ENCODE data around the gene VWA1.
A peak's percentile ranks its signal among the peaks of the same experiment; 100 is the strongest.
"Not testable (repeated sequence)": the region's sequence is repeated elsewhere in the genome, so short reads cannot be mapped to it uniquely, and the experiment has no call there.

VWA1 gene

GRCh38 chr1:1435911-1436629 is 580 bp downstream of the VWA1 start:
- no peak for DNase-seq (ENCODE audit: low read depth)

- no peak for DNase-seq (ENCODE audit: low read depth)
These were observed 1.1 kb downstream of the VWA1 start for GRCh38 chr1:1436630-1437032.

- no peak for DNase-seq (ENCODE audit: low read depth)
These were observed 1.8 kb downstream of the VWA1 start for GRCh38 chr1:1437033-1437903.

GRCh38 chr1:1437904-1438376 is 2.5 kb downstream of the VWA1 start:
- no peak for DNase-seq (ENCODE audit: low read depth)

GRCh38 chr1:1438531-1439381 is 3.3 kb downstream of the VWA1 start:
- no peak for DNase-seq (ENCODE audit: low read depth)

GRCh38 chr1:1439546-1440261 is 4.2 kb downstream of the VWA1 start:
- no peak for DNase-seq (ENCODE audit: low read depth)

- DNase-seq (ENCODE audit: low read depth), result no peak
These were observed 4.9 kb downstream of the VWA1 start for GRCh38 chr1:1440262-1441001.

- DNase-seq (ENCODE audit: low read depth), result peak; percentile 26
These were observed 5.8 kb downstream of the VWA1 start for GRCh38 chr1:1441002-1441888.

- DNase-seq (ENCODE audit: low read depth), result no peak
These were observed 6.7 kb downstream of the VWA1 start for GRCh38 chr1:1442069-1442770.

- not testable (repeated sequence) for DNase-seq (ENCODE audit: low read depth)
These were observed 11.1 kb downstream of the VWA1 start for GRCh38 chr1:1446631-1447030.

- no peak for DNase-seq (ENCODE audit: low read depth)
These were observed 13.7 kb downstream of the VWA1 start, which contains the start of gene ATAD3C for GRCh38 chr1:1449099-1449739. ATAD3C (plus strand) TSS chr1:1449689; CDS start chr1:1450684, 995 bp downstream.

- DNase-seq (ENCODE audit: low read depth), result not testable (repeated sequence)
These were observed 15.1 kb downstream of the VWA1 start for GRCh38 chr1:1450616-1451015.

- no peak for DNase-seq (ENCODE audit: low read depth)
These were observed 16.3 kb downstream of the VWA1 start for GRCh38 chr1:1451696-1452364.

GRCh38 chr1:1452365-1452739 is 16.9 kb downstream of the VWA1 start:
- not testable (repeated sequence) for DNase-seq (ENCODE audit: low read depth)

GRCh38 chr1:1452882-1453281 is 17.4 kb downstream of the VWA1 start:
- DNase-seq (ENCODE audit: low read depth), result no peak

GRCh38 chr1:1454286-1455056 is 19.0 kb downstream of the VWA1 start:
- DNase-seq (ENCODE audit: low read depth), result not testable (repeated sequence)

- DNase-seq (ENCODE audit: low read depth), result no peak
These were observed 19.9 kb downstream of the VWA1 start for GRCh38 chr1:1455366-1455884.

Data from stimulated activated CD4-positive, alpha-beta T cell treated with anti-CD3 and anti-CD28 coated beads, Interleukin-2, amount 100 ng/mL, for 4 hours (primary cell).